ENCODE data around the gene CHD3. TPM values are rescaled to one million over a fixed set of nuclear protein-coding genes. Genes with fewer than 3 reads are reported as not detected.

Gene CHD3
- 10 to 100 TPM; 31.2 to 38.8 (median 35.0) TPM for total RNA-seq
- polyA plus RNA-seq = 45.3 TPM
- long read RNA-seq, donor 1, partial matches to known transcripts = 25 of 31 reads
- long read RNA-seq, donor 1, other reads (novel, unspliced or antisense) = 4 of 31 reads
- long read RNA-seq, donor 2, partial matches to known transcripts = 15 of 19 reads
- long read RNA-seq, donor 2, other reads (novel, unspliced or antisense) = 3 of 19 reads
- long read RNA-seq, donor 3, partial matches to known transcripts = 44 of 56 reads
- long read RNA-seq, donor 3, other reads (novel, unspliced or antisense) = 9 of 56 reads
- long read RNA-seq, donor 4, partial matches to known transcripts = 12 of 19 reads
- long read RNA-seq, donor 4, other reads (novel, unspliced or antisense) = 5 of 19 reads

DNA sequence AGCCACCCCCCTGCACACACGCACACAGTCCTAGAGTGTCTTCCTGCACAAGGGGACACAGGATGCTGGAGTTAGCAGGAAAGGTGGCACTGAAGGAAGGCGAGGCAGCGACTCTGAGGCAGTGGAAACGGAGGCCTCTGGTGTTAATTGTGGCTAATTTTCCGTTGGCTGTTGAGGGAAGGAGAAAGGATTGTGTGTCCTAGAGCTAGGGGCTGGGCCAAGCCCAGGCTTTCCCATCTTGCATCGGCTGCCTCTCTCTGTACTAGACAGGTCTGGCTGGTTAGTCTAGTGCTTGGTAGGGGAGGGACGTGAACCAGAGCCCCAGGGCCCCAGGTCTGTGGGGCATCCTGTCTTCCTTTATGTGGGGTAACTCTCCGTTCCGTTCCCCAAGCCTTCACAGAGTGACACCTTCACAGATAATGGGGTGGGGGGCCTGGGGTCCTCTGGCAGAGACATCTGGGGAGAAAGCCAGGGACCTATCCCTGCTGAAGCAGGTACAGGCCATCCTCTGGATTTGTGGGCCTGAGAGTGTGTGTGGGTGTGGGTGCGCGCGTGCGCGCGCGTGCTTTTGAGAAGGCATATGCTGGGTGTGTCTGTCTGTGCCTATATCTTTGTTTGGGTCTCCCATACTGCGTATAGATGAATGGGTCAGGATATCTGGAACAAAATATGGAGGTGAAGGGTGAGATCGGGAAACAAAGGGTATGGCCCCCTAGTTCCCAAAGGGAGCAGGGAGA lies at the start of gene CHD3:
CHD3 (plus strand) TSS at position 606 of the 737 bp plus-strand sequence. CDS start 212 bp downstream, outside the sequence.
- Histone ChIP-seq H3K27me3 (ENCODE audit: control insufficient read depth, insufficient read depth) (no peaks in the 10 kb centered on the region), H3K9me3 (ENCODE audit: control insufficient read depth, low read length) (no peaks in the 10 kb centered on the region), H3K27ac (ENCODE audit: low read length) (peak within 1 kb of the TSS; percentile 93), H3K4me1 (ENCODE audit: control insufficient read depth, insufficient read depth, low read length) (peaks cover 16% of the 10 kb centered on the region), H3K4me3 (ENCODE audit: low read length) (peak within 1 kb of the TSS; percentile 76)
- intact Hi-C loops (cut with DNase I) = no loop called here
- DNase-seq (peak in 1 of 3 donors; percentile 58), ATAC-seq (peak; percentile 5 to 37)
- 27% methylated on average over 18 of the region's 18 CpGs for WGBS

DNA sequence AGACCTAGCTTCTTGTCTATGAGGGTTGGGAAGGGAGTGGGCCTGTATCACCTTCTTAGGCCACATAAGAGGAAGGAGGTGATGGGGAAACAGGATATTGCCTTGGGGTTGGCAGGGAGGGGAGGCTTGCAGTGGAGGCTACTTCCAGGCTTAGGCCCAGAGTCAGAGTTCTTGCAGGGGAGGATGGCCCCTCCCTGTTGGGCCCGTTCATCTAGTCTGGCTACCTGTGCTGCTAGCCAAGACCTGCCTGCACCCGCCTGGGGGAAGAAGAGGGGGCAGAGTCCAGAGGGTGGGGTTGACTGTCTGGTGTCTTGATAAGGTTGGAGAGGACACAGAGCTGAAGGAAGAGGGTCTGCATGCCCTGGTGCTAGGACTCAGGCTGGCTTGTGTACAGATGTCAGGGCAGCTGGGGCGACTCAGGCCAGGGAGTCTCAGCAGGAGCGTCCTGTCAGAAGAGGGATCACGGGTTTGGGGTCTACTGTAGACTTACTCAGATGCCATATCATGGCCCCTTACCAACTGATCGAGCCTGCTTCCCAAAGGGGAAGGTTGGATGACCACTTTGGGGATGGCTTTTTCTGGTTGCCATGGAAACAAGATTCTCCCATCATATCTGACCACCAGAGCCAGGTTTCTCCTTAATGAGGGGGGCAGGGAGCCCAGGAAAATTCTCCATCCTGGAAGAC lies 49.3 kb upstream of the CHD3 start:
- peaks cover 12% of the 10 kb centered on the region for H3K4me1 ChIP-seq (ENCODE audit: control insufficient read depth, insufficient read depth, low read length)
- 60% methylated on average over 6 of the region's 6 CpGs for WGBS
- ATAC-seq (no peak), DNase-seq (peak; percentile 26 to 49 (median 40))
- H3K9me3 ChIP-seq (ENCODE audit: control insufficient read depth, low read length) = no peaks in the 10 kb centered on the region
- H3K27me3 ChIP-seq (ENCODE audit: control insufficient read depth, insufficient read depth) = no peaks in the 10 kb centered on the region
- intact Hi-C loops (cut with DNase I) = no loop called here
- no peak overlapping the region for H3K27ac ChIP-seq (ENCODE audit: low read length)
- H3K4me3 ChIP-seq (ENCODE audit: low read length) = no peak overlapping the region

DNA sequence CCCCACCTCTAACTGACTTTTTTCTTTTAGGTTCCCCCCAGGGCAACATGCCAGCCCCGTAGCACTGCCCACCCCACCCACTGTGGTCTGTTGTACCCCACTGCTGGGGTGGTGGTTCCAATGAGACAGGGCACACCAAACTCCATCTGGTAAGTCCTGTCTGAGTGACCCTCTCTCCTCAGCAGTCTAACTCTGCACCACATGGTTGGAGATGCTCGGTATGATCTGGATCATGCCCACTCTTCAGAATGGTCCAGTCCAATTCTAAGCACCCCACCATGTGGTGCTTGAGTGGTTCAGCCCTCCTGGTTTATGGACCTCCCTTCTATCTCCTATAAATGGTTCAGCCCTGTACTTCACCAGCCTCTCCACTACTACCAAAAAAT lies 48.7 kb upstream of the CHD3 start:
- Histone ChIP-seq H3K27me3 (ENCODE audit: control insufficient read depth, insufficient read depth) (no peaks in the 10 kb centered on the region), H3K9me3 (ENCODE audit: control insufficient read depth, low read length) (no peaks in the 10 kb centered on the region), H3K4me3 (ENCODE audit: low read length) (no peak overlapping the region), H3K4me1 (ENCODE audit: control insufficient read depth, insufficient read depth, low read length) (peaks cover 12% of the 10 kb centered on the region), H3K27ac (ENCODE audit: low read length) (no peak overlapping the region)
- 42% methylated on average over 2 of the region's 2 CpGs for WGBS
- DNase-seq = no peak
- intact Hi-C loops (cut with DNase I) = loop anchor here in 1 of 4 donors (10.0 kb wide), 1 partner anchor 305 kb away; no protein-coding TSS in a partner anchor
- ATAC-seq = no peak

GRCh38 chr17:7840441-7840840 lies 48.1 kb upstream of the CHD3 start:
- intact Hi-C loops (cut with DNase I) = loop anchor here in 1 of 4 donors (10.0 kb wide), 1 partner anchor 304 kb away; no protein-coding TSS in a partner anchor
- DNase-seq = no peak
- no peak overlapping the region for H3K4me3 ChIP-seq (ENCODE audit: low read length)
- no peak for ATAC-seq
- 54% methylated on average over 1 of the region's 1 CpG for WGBS
- H3K27ac ChIP-seq (ENCODE audit: low read length) = no peak overlapping the region
- no peaks in the 10 kb centered on the region for H3K27me3 ChIP-seq (ENCODE audit: control insufficient read depth, insufficient read depth)
- no peaks in the 10 kb centered on the region for H3K9me3 ChIP-seq (ENCODE audit: control insufficient read depth, low read length)
- H3K4me1 ChIP-seq (ENCODE audit: control insufficient read depth, insufficient read depth, low read length) = peaks cover 12% of the 10 kb centered on the region

- Histone ChIP-seq H3K4me3 (ENCODE audit: low read length) (no peak overlapping the region), H3K27me3 (ENCODE audit: control insufficient read depth, insufficient read depth) (no peaks in the 10 kb centered on the region), H3K27ac (ENCODE audit: low read length) (peak overlapping the region; percentile 90), H3K9me3 (ENCODE audit: control insufficient read depth, low read length) (no peaks in the 10 kb centered on the region), H3K4me1 (ENCODE audit: control insufficient read depth, insufficient read depth, low read length) (peaks cover 12% of the 10 kb centered on the region)
- no peak for ATAC-seq
- WGBS = 78% methylated on average over 1 of the region's 1 CpG
- DNase-seq = no peak
- intact Hi-C loops (cut with DNase I) = loop anchor here in 1 of 4 donors (10.0 kb wide), 1 partner anchor 304 kb away; no protein-coding TSS in a partner anchor
Measured at GRCh38 chr17:7840875-7841274, 47.7 kb upstream of the CHD3 start.

DNA sequence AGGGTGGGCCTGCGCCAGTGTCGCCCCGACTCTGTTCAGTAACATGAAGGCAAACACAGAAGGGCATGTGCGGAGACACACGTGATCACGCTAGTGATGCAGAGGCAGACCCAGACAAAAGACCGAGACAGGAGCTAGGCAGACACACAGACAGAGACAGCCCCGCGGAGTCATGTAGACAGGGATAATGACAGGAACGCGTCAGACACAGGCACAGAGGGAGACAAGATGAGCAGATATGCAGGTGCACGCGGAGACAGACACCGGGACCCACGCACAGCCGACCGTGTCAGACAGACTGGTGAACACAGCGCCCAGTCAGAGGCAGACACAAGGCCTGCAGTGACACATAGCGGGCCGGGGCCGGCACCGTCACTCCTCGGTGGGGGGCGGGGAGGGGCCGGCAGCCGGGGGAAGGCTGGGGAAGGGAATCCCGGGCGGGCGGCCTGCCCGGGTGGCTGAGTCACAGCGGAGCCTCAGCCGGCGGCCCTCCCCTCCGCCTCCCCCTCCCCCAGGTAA lies 47.1 kb upstream of the CHD3 start:
- WGBS = 2% methylated on average over 34 of the region's 34 CpGs
- H3K27me3 ChIP-seq (ENCODE audit: control insufficient read depth, insufficient read depth) = no peaks in the 10 kb centered on the region
- peak overlapping the region; percentile 67 for H3K4me3 ChIP-seq (ENCODE audit: low read length)
- H3K9me3 ChIP-seq (ENCODE audit: control insufficient read depth, low read length) = no peaks in the 10 kb centered on the region
- peak overlapping the region; percentile 97 for H3K27ac ChIP-seq (ENCODE audit: low read length)
- DNase-seq = peak; percentile 94 to 96 (median 95)
- intact Hi-C loops (cut with DNase I) = loop anchor here in 1 of 4 donors (10.0 kb wide), 1 partner anchor 303 kb away; no protein-coding TSS in a partner anchor
- peak; percentile 58 to 68 for ATAC-seq
- peaks cover 12% of the 10 kb centered on the region for H3K4me1 ChIP-seq (ENCODE audit: control insufficient read depth, insufficient read depth, low read length)

- DNase-seq (peak; percentile 93 to 97 (median 97)), ATAC-seq (peak; percentile 81)
- Histone ChIP-seq H3K27me3 (ENCODE audit: control insufficient read depth, insufficient read depth) (no peaks in the 10 kb centered on the region), H3K27ac (ENCODE audit: low read length) (peak overlapping the region; percentile 97), H3K4me1 (ENCODE audit: control insufficient read depth, insufficient read depth, low read length) (peaks cover 11% of the 10 kb centered on the region), H3K9me3 (ENCODE audit: control insufficient read depth, low read length) (no peaks in the 10 kb centered on the region), H3K4me3 (ENCODE audit: low read length) (peak overlapping the region; percentile 67)
- under 1% methylated on average over 46 of the region's 46 CpGs for WGBS
- intact Hi-C loops (cut with DNase I) = loop anchor here in 1 of 4 donors (10.0 kb wide), 1 partner anchor 303 kb away; no protein-coding TSS in a partner anchor
Measured at GRCh38 chr17:7841915-7842379, 46.6 kb upstream of the CHD3 start.

DNA sequence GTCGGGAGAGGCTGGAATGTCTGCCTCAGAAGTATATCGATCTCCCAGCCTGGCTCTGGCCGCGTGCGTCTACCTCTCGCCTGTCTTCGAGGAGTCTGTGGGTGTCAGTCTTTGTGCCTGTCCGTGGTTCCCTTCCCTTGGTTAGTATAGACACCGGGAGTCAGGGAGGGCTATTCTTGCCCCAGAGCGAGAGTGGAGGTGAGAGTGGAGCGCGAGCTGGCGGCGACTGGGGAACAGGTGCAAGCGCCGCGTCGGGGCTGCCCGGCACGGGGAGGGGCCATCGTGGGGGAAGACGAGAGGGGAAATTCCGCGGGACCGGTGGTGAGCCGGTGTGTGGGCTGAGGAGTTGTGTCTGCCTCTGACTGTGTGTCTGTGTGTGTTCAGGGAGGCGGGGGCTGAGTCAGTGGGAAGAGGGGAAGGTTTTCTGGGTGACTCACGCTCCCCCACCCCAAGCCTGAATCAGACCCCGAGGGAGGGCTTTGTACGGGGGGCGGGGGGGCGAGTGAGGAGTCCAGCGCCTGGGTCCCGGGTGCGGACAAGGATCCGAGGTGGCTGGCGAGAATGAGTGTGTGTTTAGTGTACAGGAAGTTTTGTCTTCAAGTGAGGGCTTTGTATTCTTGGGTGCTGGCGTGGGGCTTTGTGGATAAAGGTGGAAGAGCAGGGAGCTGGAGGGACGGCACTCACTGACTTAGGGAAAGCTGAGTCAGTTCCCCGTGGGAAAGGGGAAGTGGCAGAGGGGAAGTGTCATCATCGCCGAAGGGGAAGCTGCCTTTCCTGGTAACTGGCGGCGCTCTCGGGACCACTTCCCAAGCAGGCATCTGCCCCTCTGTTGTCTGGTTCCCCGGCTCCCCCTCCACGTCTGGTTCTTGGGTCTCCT lies 46.0 kb upstream of the CHD3 start:
- intact Hi-C loops (cut with DNase I) = loop anchor here in 1 of 4 donors (10.0 kb wide), 1 partner anchor 302 kb away; no protein-coding TSS in a partner anchor
- peak overlapping the region; percentile 67 for H3K4me3 ChIP-seq (ENCODE audit: low read length)
- no peaks in the 10 kb centered on the region for H3K9me3 ChIP-seq (ENCODE audit: control insufficient read depth, low read length)
- WGBS = under 1% methylated on average over 47 of the region's 47 CpGs
- H3K27ac ChIP-seq (ENCODE audit: low read length) = peak overlapping the region; percentile 97
- no peaks in the 10 kb centered on the region for H3K27me3 ChIP-seq (ENCODE audit: control insufficient read depth, insufficient read depth)
- peaks cover 7% of the 10 kb centered on the region for H3K4me1 ChIP-seq (ENCODE audit: control insufficient read depth, insufficient read depth, low read length)
- ATAC-seq (peak; percentile 4 to 45), DNase-seq (peak; percentile 87 to 88 (median 88))

DNA sequence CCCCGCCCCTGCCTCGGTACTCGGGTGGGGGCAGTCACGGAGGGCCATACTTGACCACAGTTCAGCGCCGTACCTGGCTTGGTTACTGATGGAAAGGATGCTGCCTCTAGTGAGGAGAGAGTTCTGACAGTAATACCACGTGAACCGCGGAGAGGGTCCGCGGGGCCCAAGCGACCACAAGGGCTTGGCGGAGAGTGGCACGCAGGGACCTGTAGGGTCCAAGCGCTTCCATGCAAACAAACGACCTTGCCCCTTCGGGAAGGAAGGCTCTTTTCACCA lies 45.4 kb upstream of the CHD3 start:
- Histone ChIP-seq H3K4me1 (ENCODE audit: control insufficient read depth, insufficient read depth, low read length) (peaks cover 7% of the 10 kb centered on the region), H3K27ac (ENCODE audit: low read length) (peak overlapping the region; percentile 97), H3K27me3 (ENCODE audit: control insufficient read depth, insufficient read depth) (no peaks in the 10 kb centered on the region), H3K9me3 (ENCODE audit: control insufficient read depth, low read length) (no peaks in the 10 kb centered on the region), H3K4me3 (ENCODE audit: low read length) (peak overlapping the region; percentile 67)
- WGBS = 0% methylated on average over 17 of the region's 17 CpGs
- intact Hi-C loops (cut with DNase I) = loop anchor here in 1 of 4 donors (10.0 kb wide), 1 partner anchor 302 kb away; no protein-coding TSS in a partner anchor
- ATAC-seq = no peak
- DNase-seq = no peak
